ENCODE results near the gene THG1L.
"Not testable (repeated sequence)": the region's sequence is repeated elsewhere in the genome, so short reads cannot be mapped to it uniquely, and the experiment has no call there.

The THG1L gene

GRCh38 chr5:157731272-157732129, at the start of gene THG1L:
Gene THG1L, plus strand, starts transcription at chr5:157731420. Its CDS starts 21 bp downstream, at chr5:157731441.
- peak; percentile 97 for DNase-seq

- no peak for DNase-seq
Observed at GRCh38 chr5:157682257-157682656, 49.0 kb upstream of the THG1L start.

- not testable (repeated sequence) for DNase-seq
Observed at GRCh38 chr5:157686276-157687197, 44.7 kb upstream of the THG1L start.

GRCh38 chr5:157687198-157687554, 44.0 kb upstream of the THG1L start:
- DNase-seq = no peak

GRCh38 chr5:157689942-157690689, 41.1 kb upstream of the THG1L start:
- DNase-seq = no peak

GRCh38 chr5:157690690-157691433, 40.4 kb upstream of the THG1L start:
- no peak for DNase-seq

- DNase-seq = not testable (repeated sequence)
Observed at GRCh38 chr5:157693816-157694215, 37.4 kb upstream of the THG1L start.

- DNase-seq = not testable (repeated sequence)
Observed at GRCh38 chr5:157696154-157696553, 35.1 kb upstream of the THG1L start.

GRCh38 chr5:157698674-157699073, 32.5 kb upstream of the THG1L start:
- DNase-seq = not testable (repeated sequence)

GRCh38 chr5:157703736-157704135, 27.5 kb upstream of the THG1L start:
- DNase-seq = no peak

- DNase-seq = no peak
Observed at GRCh38 chr5:157708866-157709265, 22.4 kb upstream of the THG1L start.

- no peak for DNase-seq
Observed at GRCh38 chr5:157709346-157709745, 21.9 kb upstream of the THG1L start.

- no peak for DNase-seq
Observed at GRCh38 chr5:157710431-157710830, 20.8 kb upstream of the THG1L start.

- DNase-seq = no peak
Observed at GRCh38 chr5:157710882-157711281, 20.3 kb upstream of the THG1L start.

- DNase-seq = no peak
Observed at GRCh38 chr5:157713830-157714595, 17.2 kb upstream of the THG1L start.

GRCh38 chr5:157714596-157714864, 16.7 kb upstream of the THG1L start:
- DNase-seq = no peak

GRCh38 chr5:157718519-157718918, 12.7 kb upstream of the THG1L start:
- DNase-seq = peak; percentile 19 to 70

GRCh38 chr5:157719245-157719644, 12.0 kb upstream of the THG1L start:
- no peak for DNase-seq

GRCh38 chr5:157721159-157721558, 10.1 kb upstream of the THG1L start:
- no peak for DNase-seq

GRCh38 chr5:157722895-157723294, 8.3 kb upstream of the THG1L start:
- DNase-seq = not testable (repeated sequence)

GRCh38 chr5:157726607-157727006, 4.6 kb upstream of the THG1L start:
- not testable (repeated sequence) for DNase-seq

GRCh38 chr5:157727858-157728257, 3.4 kb upstream of the THG1L start:
- DNase-seq = not testable (repeated sequence)
